Breast epithelium (tissue), 4 donors: ENCODE results near the gene PRKD1. TPM values are rescaled to one million over a fixed set of nuclear protein-coding genes. Genes with fewer than 3 reads are reported as not detected.
A peak's percentile ranks its signal among the peaks of the same experiment; 100 is the strongest.

ENCODE experiments used
- DNase-seq, 2 donors: peaks; one replicate each; pipeline ENCODE4 v3.0.0-alpha.2; 2019; ENCODE audit warnings: low spot score in 2 of 2
- H3K27ac ChIP-seq, 2 donors: fragments of 200-600 bp; sonication (generic) in 1 of 2; one replicate each; pipeline ENCODE4 v1.5.1; 2016 to 2019; ENCODE audit warnings: mild to moderate bottlenecking in 1 of 2
- H3K27me3 ChIP-seq, 2 donors: fragments of 200-600 bp; sonication (generic) in 1 of 2; one replicate each; pipeline versions ENCODE4 v1.5.1 to v1.6.0; 2017 to 2019; ENCODE audit warnings: control low read depth in 1 of 2, mild to moderate bottlenecking in 1 of 2
- H3K36me3 ChIP-seq: fragments of 200-600 bp; one replicate; pipeline ENCODE4 v1.5.1; 2019
- H3K4me1 ChIP-seq, 2 donors: fragments of 200-600 bp; sonication (generic); one replicate each; pipeline ENCODE4 v1.5.1; 2016 to 2019; ENCODE audit warnings: control low read depth in 1 of 2
- H3K4me3 ChIP-seq, 3 donors: fragments of 200-600 bp; sonication (generic); 1 replicate in 2 of 3; 2 replicates in 1 of 3; pipeline ENCODE4 v1.5.1; 2016 to 2019; ENCODE audit warnings: mild to moderate bottlenecking in 3 of 3, moderate library complexity in 2 of 3
- H3K9me3 ChIP-seq, 2 donors: fragments of 200-600 bp; sonication (generic) in 1 of 2; one replicate each; pipeline ENCODE4 v1.5.1; 2016 to 2019; ENCODE audit warnings: control low read depth in 1 of 2
- CTCF ChIP-seq, 3 donors: fragments of 450-650 bp; IDR thresholded peaks; one replicate each; pipeline ENCODE4 v1.5.1; 2016 to 2017; ENCODE audit warnings: antibody characterized with exemption in 3 of 3, mild to moderate bottlenecking in 3 of 3, moderate library complexity in 3 of 3
- POLR2A ChIP-seq: fragments of 450-650 bp; IDR thresholded peaks from one replicate; pipeline ENCODE4 v1.6.1; 2016; ENCODE audit warnings: antibody characterized with exemption, mild to moderate bottlenecking, moderate library complexity
- POLR2AphosphoS5 ChIP-seq, 3 donors: sonication (generic); formaldehyde crosslinking; IDR thresholded peaks; one replicate each; pipeline ENCODE4 v1.6.1; 2017; ENCODE audit warnings: antibody characterized with exemption in 3 of 3
- intact Hi-C: fragments of 100-400 bp; cut with DNase I; formaldehyde crosslinking; loops from one replicate; pipeline ENCODE4 v1.15.1; 2023; ENCODE audit warnings: low total_unique reads
- total RNA-seq, 3 donors: library from RNA; depleted of rRNA; stranded (reverse); fragments of >200 nt; gene quantifications; one replicate each; pipeline ENCODE4 v1.1.0, GENCODE V29; 2016

Gene PRKD1
- total RNA-seq, 3 donors from 2014 or later = 14.1 to 26.1 (median 22.7) TPM

- intact Hi-C loops = no loop called here
- no peaks in the 10 kb centered on the region for H3K27me3 ChIP-seq
- no peak for TF ChIP-seq CTCF (IDR thresholded peaks at IDR 0.05)
- TF ChIP-seq POLR2A = no peak
- TF ChIP-seq POLR2AphosphoS5 (IDR thresholded peaks at IDR 0.05) = no peak
- H3K27ac ChIP-seq = no peak overlapping the region
- no peaks in the 10 kb centered on the region for H3K36me3 ChIP-seq
- no peak overlapping the region for H3K4me3 ChIP-seq
- no peaks in the 10 kb centered on the region for H3K9me3 ChIP-seq
- no peak for DNase-seq
- H3K4me1 ChIP-seq = no peaks in the 10 kb centered on the region
These were observed 109.8 kb downstream of the PRKD1 start for GRCh38 chr14:29817767-29818405.

GRCh38 chr14:29815016-29815674 is 112.5 kb downstream of the PRKD1 start:
- H3K27ac ChIP-seq = no peak overlapping the region
- peaks cover 0 to 4% of the 10 kb centered on the region in 2 donors for H3K4me1 ChIP-seq
- DNase-seq = no peak
- no peaks in the 10 kb centered on the region for H3K27me3 ChIP-seq
- H3K4me3 ChIP-seq = no peak overlapping the region
- no peaks in the 10 kb centered on the region for H3K36me3 ChIP-seq
- TF ChIP-seq CTCF (IDR thresholded peaks at IDR 0.05) (no peak), POLR2A (no peak), POLR2AphosphoS5 (IDR thresholded peaks at IDR 0.05) (no peak)
- H3K9me3 ChIP-seq = no peaks in the 10 kb centered on the region
- intact Hi-C loops = no loop called here

GRCh38 chr14:29814156-29815015 is 113.3 kb downstream of the PRKD1 start:
- intact Hi-C loops = no loop called here
- TF ChIP-seq POLR2A = no peak
- no peak for TF ChIP-seq CTCF (IDR thresholded peaks at IDR 0.05)
- no peak for TF ChIP-seq POLR2AphosphoS5 (IDR thresholded peaks at IDR 0.05)
- Histone ChIP-seq H3K9me3 (no peaks in the 10 kb centered on the region), H3K4me1 (peaks cover 0 to 4% of the 10 kb centered on the region in 2 donors), H3K4me3 (no peak overlapping the region), H3K27me3 (no peaks in the 10 kb centered on the region), H3K36me3 (no peaks in the 10 kb centered on the region), H3K27ac (no peak overlapping the region)
- peak in 1 of 2 donors; percentile 32 for DNase-seq

- peaks cover 0 to 4% of the 10 kb centered on the region in 2 donors for H3K4me1 ChIP-seq
- no peak overlapping the region for H3K4me3 ChIP-seq
- no peak overlapping the region for H3K27ac ChIP-seq
- no peak for TF ChIP-seq CTCF (IDR thresholded peaks at IDR 0.05)
- TF ChIP-seq POLR2A = no peak
- no peak for TF ChIP-seq POLR2AphosphoS5 (IDR thresholded peaks at IDR 0.05)
- H3K27me3 ChIP-seq = no peaks in the 10 kb centered on the region
- H3K9me3 ChIP-seq = no peaks in the 10 kb centered on the region
- no peak for DNase-seq
- no peaks in the 10 kb centered on the region for H3K36me3 ChIP-seq
- intact Hi-C loops = no loop called here
These were observed 117.0 kb downstream of the PRKD1 start for GRCh38 chr14:29810682-29811081.
